HFFc6 (cell line): ENCODE data around the gene SLC25A1. TPM values are rescaled to one million over a fixed set of nuclear protein-coding genes. Genes with fewer than 3 reads are reported as not detected.

Experiments
- DNase-seq: peaks from one replicate; pipeline ENCODE4 v3.0.0-alpha.2; 2018
- H3K27ac Mint-ChIP-seq: 2 replicates; pipeline ENCODE4 v1.8.0; 2020; ENCODE audit warnings: mild to moderate bottlenecking, mixed read lengths
- H3K27me3 Mint-ChIP-seq: 2 replicates; pipeline ENCODE4 v1.8.0; 2021; ENCODE audit warnings: mild to moderate bottlenecking, moderate library complexity, mixed read lengths; ENCODE audit not compliant: insufficient read depth
- H3K36me3 Mint-ChIP-seq: 2 replicates; pipeline ENCODE4 v1.8.0; 2021; ENCODE audit warnings: low read depth, mixed read lengths
- H3K4me1 Mint-ChIP-seq: 2 replicates; pipeline ENCODE4 v1.8.0; 2020; ENCODE audit warnings: low read depth, mixed read lengths
- H3K4me3 Mint-ChIP-seq: 2 replicates; pipeline ENCODE4 v1.8.0; 2020; ENCODE audit warnings: mild to moderate bottlenecking, moderate library complexity, mixed read lengths
- H3K9me3 Mint-ChIP-seq: 2 replicates; pipeline ENCODE4 v1.8.0; 2020; ENCODE audit warnings: mild to moderate bottlenecking, mixed read lengths
- total RNA-seq, 6 experiments: library from RNA; stranded (reverse); fragmentation: NEBNext Ultra II Directional; extraction: Animal tissue kit (Norgen Biotek cat#: 25700); gene quantifications; 2 replicates in 1 of 6; 3 replicates in 5 of 6; pipeline ENCODE4 v1.2.3, GENCODE V29; 2021
- TF ChIP-seq, protein P1 (sequence below): fragments of 200-600 bp; sonication (generic); IDR thresholded peaks from 2 replicates; pipeline ENCODE4 v1.5.0; 2021; ENCODE audit warnings: antibody characterized with exemption, mild to moderate bottlenecking

The SLC25A1 gene
- total RNA-seq, 6 experiments from 2014 or later, result 102 to 124 (median 108) TPM

GRCh38 chr22:19149047-19149883 lies 29.3 kb downstream of the SLC25A1 start:
- Mint-ChIP-seq H3K27me3 (peaks cover 48% of the 10 kb centered on the region), H3K4me3 (no peak overlapping the region), H3K4me1 (peaks cover 7% of the 10 kb centered on the region), H3K27ac (no peak overlapping the region), H3K9me3 (peaks cover 5% of the 10 kb centered on the region; the same call in 1 of the 2 replicates), H3K36me3 (peaks cover 8% of the 10 kb centered on the region)
- TF ChIP-seq, protein P1, sequence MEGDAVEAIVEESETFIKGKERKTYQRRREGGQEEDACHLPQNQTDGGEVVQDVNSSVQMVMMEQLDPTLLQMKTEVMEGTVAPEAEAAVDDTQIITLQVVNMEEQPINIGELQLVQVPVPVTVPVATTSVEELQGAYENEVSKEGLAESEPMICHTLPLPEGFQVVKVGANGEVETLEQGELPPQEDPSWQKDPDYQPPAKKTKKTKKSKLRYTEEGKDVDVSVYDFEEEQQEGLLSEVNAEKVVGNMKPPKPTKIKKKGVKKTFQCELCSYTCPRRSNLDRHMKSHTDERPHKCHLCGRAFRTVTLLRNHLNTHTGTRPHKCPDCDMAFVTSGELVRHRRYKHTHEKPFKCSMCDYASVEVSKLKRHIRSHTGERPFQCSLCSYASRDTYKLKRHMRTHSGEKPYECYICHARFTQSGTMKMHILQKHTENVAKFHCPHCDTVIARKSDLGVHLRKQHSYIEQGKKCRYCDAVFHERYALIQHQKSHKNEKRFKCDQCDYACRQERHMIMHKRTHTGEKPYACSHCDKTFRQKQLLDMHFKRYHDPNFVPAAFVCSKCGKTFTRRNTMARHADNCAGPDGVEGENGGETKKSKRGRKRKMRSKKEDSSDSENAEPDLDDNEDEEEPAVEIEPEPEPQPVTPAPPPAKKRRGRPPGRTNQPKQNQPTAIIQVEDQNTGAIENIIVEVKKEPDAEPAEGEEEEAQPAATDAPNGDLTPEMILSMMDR, result no peak
- DNase-seq, result no peak

DNA sequence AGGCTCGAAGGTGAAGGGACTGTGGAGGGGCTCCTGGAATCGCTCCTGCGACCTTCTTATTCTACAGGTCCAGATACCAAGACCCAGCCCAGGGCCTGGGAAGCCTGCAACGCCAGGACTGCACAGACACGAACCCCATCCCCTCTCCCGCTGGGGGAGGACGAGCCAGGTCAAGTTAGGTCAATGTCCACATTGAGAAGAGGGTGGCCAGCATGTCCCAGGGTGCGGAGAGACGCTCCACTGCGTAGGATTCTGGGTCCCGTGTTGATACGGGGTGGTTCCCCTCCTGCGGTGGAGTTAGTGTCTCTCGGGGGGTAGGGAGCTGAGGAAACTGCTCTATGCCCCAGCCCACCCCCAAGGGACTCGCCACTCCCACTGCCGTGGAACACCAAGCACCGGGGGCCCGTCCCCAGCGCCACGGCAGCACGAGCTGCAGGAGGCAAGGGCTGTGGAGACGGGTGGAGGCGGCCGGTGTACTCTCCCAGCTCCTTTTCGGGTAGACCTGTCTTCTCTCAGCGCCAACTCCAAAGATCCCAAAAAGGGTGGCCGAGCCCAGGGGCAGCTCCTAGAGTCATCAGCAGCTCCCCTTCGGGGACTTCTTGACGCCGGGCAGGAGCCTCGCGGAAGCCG lies 30.0 kb downstream of the SLC25A1 start:
- Mint-ChIP-seq H3K27me3 (peaks cover 48% of the 10 kb centered on the region), H3K27ac (no peak overlapping the region)

DNA sequence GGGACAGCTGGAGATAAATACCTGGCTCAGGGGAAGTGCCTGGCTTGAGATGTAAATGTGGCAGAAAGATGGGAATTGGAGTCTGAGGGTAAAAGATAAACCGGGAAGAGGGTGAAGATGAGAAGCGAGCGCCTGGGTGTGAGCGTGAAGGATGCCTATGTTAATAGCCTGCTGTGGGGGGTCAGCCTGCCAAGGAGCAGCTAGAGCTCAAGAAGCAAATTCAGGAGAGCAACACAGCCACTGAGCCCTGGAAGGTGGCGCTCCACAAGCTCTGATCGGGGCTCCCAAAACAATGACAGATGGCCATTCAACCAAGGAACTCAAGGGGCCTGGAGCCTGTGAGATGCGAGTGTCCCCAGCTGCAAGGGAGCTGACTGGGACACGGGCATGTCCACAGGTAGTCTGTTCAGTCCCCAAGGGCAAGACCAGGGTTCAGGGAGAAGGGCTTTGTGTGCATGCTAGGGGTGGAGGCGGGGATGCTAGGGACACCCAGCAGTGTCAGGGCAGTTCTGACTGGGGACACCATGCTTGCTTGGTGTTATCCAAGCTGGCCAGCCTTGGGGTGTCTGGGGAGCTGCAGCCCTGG lies 31.2 kb downstream of the SLC25A1 start:
- no peak for DNase-seq
- H3K27me3 Mint-ChIP-seq, result peaks cover 36% of the 10 kb centered on the region
- TF ChIP-seq, protein P1, result no peak

More for the DNA sequence above, 30.0 kb downstream of the SLC25A1 start:
- peaks cover 5% of the 10 kb centered on the region; the same call in 1 of the 2 replicates for H3K9me3 Mint-ChIP-seq
- H3K4me3 Mint-ChIP-seq, result no peak overlapping the region
- H3K36me3 Mint-ChIP-seq, result peaks cover 14% of the 10 kb centered on the region
- peaks cover 14% of the 10 kb centered on the region for H3K4me1 Mint-ChIP-seq
- DNase-seq, result no peak
- TF ChIP-seq, protein P1, result no peak

GRCh38 chr22:19146215-19146968 lies 32.1 kb downstream of the SLC25A1 start:
- peaks cover 18% of the 10 kb centered on the region for H3K4me1 Mint-ChIP-seq
- H3K36me3 Mint-ChIP-seq, result peaks cover 8% of the 10 kb centered on the region
- DNase-seq, result no peak
- TF ChIP-seq, protein P1, result no peak
- peaks cover 5% of the 10 kb centered on the region; the same call in 1 of the 2 replicates for H3K9me3 Mint-ChIP-seq
- H3K4me3 Mint-ChIP-seq, result no peak overlapping the region
- H3K27me3 Mint-ChIP-seq, result peaks cover 27% of the 10 kb centered on the region
- no peak overlapping the region for H3K27ac Mint-ChIP-seq

More for the DNA sequence above, 31.2 kb downstream of the SLC25A1 start:
- H3K9me3 Mint-ChIP-seq, result peaks cover 5% of the 10 kb centered on the region; the same call in 1 of the 2 replicates
- no peak overlapping the region for H3K27ac Mint-ChIP-seq
- H3K36me3 Mint-ChIP-seq, result peaks cover 14% of the 10 kb centered on the region
- H3K4me3 Mint-ChIP-seq, result no peak overlapping the region
- H3K4me1 Mint-ChIP-seq, result peaks cover 18% of the 10 kb centered on the region

GRCh38 chr22:19143967-19144400 lies 34.6 kb downstream of the SLC25A1 start:
- Mint-ChIP-seq H3K27me3 (peaks cover 18% of the 10 kb centered on the region), H3K9me3 (no peaks in the 10 kb centered on the region), H3K36me3 (peaks cover 8% of the 10 kb centered on the region), H3K27ac (peak overlapping the region; percentile 89), H3K4me1 (peaks cover 18% of the 10 kb centered on the region), H3K4me3 (peak overlapping the region; percentile 96)
- peak; percentile 11 for DNase-seq
- TF ChIP-seq, protein P1, result no peak
